Umbilical cord (tissue), 2 donors: ENCODE results near the gene SYCN. TPM values are rescaled to one million over a fixed set of nuclear protein-coding genes. Genes with fewer than 3 reads are reported as not detected.

ENCODE experiments used
- DNase-seq: peaks from one replicate; pipeline ENCODE4 v3.0.0-alpha.2; 2015; ENCODE audit warnings: low spot score
- total RNA-seq: library from RNA; depleted of rRNA; stranded (reverse); fragments of >200 nt; gene quantifications from one replicate; pipeline ENCODE4 v1.2.3, GENCODE V29; 2014; ENCODE audit warnings: low replicate concordance; ENCODE audit not compliant: insufficient read depth

Gene SYCN
- total RNA-seq, 1 donor from 2014 or later: not detected

DNA sequence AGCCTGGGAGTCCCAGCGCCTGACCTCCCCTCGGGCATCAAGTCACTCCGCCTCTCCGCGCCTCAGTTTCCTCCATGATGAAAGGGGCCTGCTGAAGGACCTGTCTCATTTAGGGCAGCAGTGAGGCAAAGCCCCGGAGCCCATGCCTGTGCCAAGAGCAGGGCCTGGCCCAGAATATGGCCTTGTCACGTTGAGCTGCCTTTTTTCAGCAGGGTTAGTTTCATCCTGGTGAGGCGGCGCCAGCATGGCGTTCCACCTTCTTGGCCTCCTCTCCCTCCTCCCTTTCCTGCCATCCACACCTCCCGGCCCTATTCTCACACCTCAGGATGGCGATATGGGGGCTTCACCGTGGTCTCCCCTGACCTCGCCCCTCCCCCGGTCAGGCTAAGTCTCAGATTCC, 48.3 kb downstream of the SYCN start:
- DNase-seq: no peak

DNA sequence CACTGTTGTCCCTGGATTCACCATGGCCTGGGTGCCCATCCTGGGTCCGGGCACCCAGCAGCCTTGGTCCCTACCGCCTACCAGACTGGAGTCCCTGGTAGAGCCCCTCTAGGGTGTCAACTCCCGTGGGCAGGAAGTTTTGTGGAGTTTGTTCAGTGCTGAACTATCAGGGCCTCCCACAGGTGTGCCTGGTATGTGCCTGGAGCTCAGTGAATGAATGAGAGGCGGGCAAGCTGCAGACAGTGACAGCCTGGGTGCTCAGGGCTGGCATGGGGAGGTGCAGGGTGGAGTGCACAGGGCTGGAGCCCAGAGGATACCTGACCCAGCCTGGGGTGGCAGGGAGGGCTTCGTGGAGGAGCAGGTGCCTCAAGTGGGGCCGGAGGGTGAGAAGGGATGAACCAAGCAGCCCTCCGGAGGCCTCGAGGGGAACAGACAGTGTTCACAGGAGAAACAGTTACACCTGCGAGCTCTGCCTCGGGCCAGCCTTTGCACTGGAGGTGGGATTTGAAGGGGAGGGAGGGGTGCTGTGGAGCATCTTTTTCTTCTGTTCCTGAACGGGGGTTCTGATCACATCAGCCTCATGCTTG, 48.9 kb downstream of the SYCN start:
- no peak for DNase-seq

DNA sequence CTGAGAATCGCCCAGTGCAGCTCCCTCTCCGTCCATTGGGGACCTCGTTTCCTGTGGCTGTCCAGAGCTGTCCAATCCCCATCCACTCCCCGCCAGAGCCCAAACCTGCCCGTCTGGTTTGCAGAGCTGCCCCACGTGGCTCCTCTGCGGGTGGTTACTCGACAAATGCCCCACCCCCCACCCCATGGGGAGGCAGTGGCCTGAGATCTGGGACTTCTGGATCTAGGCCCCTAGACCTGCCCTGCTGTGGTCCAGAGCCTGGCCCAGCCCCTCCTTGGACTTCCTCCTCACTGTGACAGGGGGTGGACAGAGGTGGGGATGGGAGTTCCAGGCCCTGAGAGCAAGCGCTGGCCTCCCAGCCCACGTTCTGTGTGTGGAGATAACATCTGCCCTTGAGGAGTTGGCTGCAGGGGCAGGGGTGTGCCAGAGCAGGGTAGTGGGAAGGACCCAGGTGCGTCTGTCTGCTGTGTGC, 49.4 kb downstream of the SYCN start:
- peak; percentile 62 for DNase-seq

DNA sequence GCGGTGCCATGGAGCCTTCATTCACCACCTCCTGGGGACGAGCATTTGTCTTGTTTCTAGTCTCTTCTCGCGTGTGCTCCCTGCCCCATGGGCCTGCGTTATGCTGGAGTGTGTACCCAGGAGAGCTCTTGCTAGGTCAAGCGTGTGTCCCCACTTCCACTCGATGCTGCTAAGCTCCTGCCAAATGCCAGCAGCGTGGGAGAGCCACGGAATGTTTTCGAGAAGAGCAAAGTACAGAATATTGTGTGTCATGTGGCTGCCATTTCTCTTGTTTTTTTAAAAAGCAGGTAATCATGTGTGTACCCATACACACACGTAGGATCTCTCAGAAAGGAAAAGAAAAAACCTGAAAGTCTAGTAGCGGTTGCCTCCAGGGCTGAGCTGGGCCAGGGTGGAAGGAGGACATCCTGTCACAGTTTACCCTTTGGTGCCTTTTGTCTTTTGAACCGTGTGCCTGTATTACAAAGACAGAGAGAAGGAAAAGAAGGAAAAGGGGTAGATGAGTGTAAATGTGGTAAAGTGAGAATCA, 49.9 kb downstream of the SYCN start:
- peak; percentile 61 for DNase-seq

Other genes starting within 250 kb of the SYCN start
- 11.6 TPM for gene FBXO17, start 228.5 kb downstream of the SYCN start, total RNA-seq
- 12.3 TPM for gene FBXO27, start 171.7 kb downstream of the SYCN start, total RNA-seq
- 0.24 TPM for gene ACP7, start 119.9 kb downstream of the SYCN start, total RNA-seq
- 1.2 TPM for gene PAK4, start 78.5 kb downstream of the SYCN start, total RNA-seq
- 1.4 TPM for gene NCCRP1, start 7.3 kb downstream of the SYCN start, total RNA-seq
- gene IFNL3, start 40.7 kb upstream of the SYCN start, total RNA-seq: not detected
- gene IFNL4, start 44.6 kb upstream of the SYCN start, total RNA-seq: not detected
- gene IFNL2, start 64.1 kb upstream of the SYCN start, total RNA-seq: not detected
- gene IFNL1, start 92.1 kb upstream of the SYCN start, total RNA-seq: not detected
- 4.8 TPM for gene LRFN1, start 116.6 kb upstream of the SYCN start, total RNA-seq
- gene GMFG, start 131.8 kb upstream of the SYCN start, total RNA-seq: 7.9 TPM
- gene SAMD4B, start 138.2 kb upstream of the SYCN start, total RNA-seq: 35.9 TPM
- gene PAF1, start 186.8 kb upstream of the SYCN start, total RNA-seq: 12.5 TPM
- 13.7 TPM for gene MED29, start 187.1 kb upstream of the SYCN start, total RNA-seq
- gene ZFP36, start 202.6 kb upstream of the SYCN start, total RNA-seq: 15.4 TPM
- 37.8 TPM for gene PLEKHG2, start 208.4 kb upstream of the SYCN start, total RNA-seq
- 87.2 TPM for gene RPS16, start 231.7 kb upstream of the SYCN start, total RNA-seq
- gene SUPT5H, start 241.3 kb upstream of the SYCN start, total RNA-seq: 41.4 TPM